HG03565 (cell line): ENCODE results near the gene ASB13.
"Not testable (repeated sequence)": the region's sequence is repeated elsewhere in the genome, so short reads cannot be mapped to it uniquely, and the experiment has no call there.

Experiments
- ATAC-seq: cut with Tn5 transposase; IDR thresholded peaks from one replicate; pipeline ENCODE4 v1.9.1; 2021; ENCODE audit warnings: mild to moderate bottlenecking, moderate library complexity; ENCODE audit not compliant: unreplicated experiment

The ASB13 gene

DNA sequence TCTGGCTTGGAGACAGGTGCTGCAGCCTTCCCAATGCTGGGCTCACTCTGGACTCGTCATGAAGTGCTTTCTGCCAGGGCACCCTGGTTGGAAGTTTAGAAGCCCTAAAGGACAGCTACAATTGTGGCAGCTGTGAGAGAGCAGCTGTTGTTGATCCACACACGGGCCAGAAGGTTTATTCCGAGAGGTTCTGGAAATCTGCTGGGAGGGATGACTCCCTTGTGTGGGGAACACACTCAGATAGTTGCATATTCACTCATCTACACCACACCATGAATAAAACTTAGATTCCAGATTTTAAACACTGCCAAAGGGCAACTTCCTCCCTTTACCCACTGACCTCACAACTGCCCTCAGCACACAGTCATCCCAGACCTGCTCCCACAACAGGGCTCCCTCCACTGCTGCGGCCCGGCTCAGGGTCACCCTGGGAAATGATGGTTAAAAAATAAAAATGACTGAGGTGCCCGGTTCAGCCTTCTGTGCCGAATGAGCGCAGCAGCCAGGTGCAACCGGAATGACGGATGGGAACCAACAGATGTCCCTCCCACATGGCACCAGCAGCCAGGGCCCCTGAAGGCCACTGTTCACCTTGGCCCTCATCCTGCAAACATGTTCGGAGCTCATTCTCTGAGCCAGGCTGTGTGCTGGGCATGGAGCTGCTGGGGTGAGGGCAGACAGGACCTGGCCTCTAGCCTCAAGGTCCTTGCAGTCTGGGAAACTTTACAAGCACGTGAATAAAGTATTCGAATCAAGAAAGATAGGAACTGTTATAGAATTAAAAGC lies 40.2 kb downstream of the ASB13 start:
- no peak for ATAC-seq

GRCh38 chr10:5624701-5625100 lies 41.7 kb downstream of the ASB13 start:
- ATAC-seq = no peak

DNA sequence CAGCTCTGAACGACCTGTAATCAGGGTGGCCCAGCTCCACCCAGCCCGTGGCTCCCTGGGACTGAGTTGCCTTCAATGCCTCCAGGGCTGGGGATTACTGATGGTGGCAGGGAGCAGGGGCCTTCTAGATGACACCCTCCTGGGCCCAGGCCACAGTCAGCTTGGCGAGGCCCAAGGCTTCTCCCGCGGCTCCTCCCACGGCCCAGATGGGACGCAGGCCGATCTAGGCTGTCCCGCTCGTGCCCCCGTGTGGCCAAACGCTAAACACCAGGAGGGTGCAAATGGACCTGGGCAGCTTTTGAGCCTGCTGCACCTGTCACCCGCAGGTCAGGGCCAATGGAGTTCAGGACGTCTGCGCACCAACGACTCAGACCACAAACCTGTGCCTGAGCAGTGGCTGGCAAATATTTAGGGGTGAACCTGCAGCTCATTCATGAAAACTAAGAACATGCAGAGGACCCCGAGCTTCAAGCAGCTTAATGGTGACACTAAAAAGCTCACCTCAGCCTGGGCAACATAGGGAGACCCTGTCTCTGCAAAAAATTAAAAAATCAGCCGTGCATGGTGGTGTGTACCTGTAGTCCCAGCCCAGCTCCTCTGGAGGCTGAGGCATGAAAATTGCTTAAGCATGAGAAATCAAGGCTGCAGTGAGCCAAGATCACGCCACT lies 43.2 kb downstream of the ASB13 start:
- ATAC-seq = peak; percentile 88

DNA sequence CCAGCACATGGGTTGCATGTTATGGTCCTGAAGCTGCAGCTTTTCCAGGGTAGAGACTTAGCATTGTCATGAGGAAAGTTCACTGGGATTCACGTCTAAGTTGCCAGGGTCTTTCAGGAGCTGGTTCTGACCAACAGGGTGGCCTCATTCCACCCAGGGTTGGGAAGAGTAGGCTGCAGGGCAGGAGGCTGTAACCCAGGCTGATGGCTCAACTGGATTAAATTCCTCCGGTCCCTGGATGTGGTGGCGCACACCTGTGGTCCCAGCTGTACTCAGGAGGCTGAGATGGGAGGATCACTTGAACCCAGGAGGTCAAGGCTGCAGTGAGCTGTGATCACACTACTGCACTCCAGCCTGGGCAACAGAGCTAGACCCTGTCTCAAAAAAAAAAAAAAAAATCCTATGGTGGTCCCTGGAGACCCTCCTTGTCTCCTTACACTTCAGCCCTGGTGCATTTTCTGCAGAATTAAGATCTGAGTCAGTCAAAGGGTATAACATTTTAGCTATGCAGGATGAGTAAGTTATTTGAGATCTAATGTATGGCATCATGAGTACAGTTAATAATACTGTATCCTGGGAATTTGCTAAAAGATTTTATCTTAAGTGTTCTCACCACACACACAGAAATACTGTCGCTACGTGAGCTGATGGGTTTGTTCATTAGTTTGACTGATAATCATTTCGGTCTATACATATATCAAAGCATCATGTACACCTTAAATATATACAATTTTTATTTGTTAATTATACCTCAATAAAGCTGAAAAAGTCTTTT lies 44.0 kb downstream of the ASB13 start:
- no peak for ATAC-seq

- not testable (repeated sequence) for ATAC-seq
Measured at GRCh38 chr10:5621371-5621770, 45.0 kb downstream of the ASB13 start.

DNA sequence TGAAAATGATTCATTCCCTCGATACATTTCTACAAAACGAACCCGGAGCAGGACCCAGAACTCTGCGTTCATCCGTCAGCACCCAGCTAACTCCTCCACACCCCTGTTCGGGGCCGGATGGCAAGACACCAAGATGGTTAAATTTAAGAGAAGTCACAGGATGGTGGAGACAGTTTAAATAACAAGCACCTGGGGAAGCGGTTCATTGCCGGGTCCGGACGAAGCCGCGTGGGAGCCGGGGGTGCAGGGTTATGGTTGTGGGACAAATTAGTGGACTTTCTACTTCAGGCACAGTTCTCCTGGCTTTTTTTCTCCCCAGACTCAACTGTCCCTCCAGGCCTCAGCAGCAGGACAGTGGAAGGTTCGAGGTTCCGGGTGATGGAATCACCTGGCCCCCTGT lies 45.4 kb downstream of the ASB13 start:
- no peak for ATAC-seq

GRCh38 chr10:5620223-5620721 lies 46.1 kb downstream of the ASB13 start:
- no peak for ATAC-seq

GRCh38 chr10:5619362-5620211 lies 46.8 kb downstream of the ASB13 start:
- ATAC-seq = no peak

DNA sequence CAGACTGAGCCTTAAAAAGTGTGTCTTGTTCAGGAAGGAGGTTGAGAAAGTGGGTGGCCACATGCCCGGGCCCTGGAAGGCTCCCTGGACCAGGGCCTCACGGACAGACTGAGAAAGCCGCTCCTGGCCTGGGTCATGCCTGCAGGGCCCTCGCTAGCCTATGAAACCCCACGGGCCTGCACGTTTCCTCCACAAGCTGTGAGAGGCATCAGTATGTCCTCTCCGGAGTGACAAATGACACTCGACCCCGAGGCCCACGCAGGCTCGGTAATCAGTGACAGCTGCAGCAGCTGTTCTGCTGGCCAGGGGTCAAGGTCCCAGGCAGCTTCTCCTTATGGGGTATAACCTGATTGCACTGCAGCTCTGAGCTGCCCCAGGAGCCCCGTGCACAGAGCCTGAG lies 47.6 kb downstream of the ASB13 start:
- no peak for ATAC-seq

GRCh38 chr10:5618042-5618441 lies 48.4 kb downstream of the ASB13 start:
- ATAC-seq = no peak

DNA sequence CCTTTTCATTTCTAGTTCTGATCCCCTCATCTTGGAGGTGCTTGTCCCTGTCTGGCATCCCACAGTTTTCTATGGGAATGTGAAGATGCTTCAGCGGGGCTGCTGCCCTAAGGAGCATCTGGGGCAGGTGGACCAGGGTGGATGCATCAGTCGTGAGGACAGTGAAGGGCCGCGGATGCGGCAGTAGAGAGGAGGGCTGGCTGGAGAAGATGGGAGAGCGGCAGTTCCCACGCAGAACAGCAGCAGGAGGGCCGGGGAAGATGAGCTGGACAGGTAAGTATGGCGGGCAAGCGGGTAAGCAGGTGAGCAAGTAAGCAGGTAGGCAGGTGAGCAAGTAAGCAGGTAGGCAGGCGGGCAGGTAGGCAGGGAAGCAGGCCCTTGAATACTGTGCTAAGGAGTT lies 48.9 kb downstream of the ASB13 start:
- no peak for ATAC-seq

DNA sequence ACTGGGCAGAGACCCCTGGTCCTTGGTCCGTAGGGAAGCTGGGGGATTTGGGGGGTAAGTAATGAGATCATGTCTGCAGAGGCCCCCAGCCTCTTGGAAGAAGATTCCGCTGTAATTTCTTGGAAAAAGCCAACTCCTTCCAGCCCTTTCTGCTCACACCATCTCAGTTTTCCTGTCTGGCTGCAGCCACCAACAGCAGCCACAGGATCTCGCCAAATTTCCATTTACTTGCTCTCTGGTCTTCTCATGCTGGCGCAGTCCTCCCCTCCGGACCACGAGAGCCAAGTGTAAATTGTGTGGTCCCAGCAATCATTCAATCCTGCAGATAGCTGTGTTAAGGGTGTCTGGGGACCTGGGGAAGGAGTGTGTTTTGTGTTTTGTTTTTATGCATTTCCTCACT lies 49.6 kb downstream of the ASB13 start:
- ATAC-seq = no peak

DNA sequence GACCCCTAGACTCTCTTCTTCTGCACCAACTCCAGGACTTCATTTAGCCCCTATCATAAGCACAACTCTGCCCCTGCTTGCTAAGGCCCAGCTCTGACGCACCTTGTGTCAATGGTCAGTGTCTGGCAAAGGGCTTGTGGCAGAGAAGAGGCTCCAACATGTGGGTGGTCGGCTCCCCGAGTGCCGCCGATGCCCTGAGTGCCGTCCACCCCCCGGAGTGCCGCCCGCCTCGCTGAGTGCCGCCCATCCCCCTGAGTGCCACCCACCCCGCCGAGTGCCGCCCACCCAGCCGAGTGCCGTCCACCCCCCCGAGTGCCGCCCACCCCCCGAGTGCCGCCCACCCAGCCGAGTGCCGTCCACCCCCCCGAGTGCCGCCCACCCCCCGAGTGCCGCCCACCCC lies 50.3 kb downstream of the ASB13 start:
- ATAC-seq = no peak

DNA sequence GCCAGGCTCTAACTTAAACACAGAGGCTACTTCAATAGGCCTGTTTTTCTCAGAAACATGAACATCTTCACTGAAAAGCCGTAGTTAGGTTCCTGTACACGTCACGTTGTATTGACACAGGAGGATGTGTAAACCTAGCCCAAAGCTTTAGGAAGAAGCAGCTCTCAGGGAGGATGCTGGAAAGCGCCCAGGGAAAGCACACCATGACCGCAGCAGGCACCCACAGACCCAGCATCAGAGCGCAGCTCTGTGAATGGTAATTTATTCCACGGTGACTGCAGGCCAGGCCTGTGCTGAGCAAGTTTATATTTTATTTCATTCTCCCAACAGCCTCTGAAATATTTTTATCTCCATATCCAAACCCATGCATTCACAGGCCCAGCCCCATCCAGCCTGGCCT lies 51.1 kb downstream of the ASB13 start:
- ATAC-seq = no peak

DNA sequence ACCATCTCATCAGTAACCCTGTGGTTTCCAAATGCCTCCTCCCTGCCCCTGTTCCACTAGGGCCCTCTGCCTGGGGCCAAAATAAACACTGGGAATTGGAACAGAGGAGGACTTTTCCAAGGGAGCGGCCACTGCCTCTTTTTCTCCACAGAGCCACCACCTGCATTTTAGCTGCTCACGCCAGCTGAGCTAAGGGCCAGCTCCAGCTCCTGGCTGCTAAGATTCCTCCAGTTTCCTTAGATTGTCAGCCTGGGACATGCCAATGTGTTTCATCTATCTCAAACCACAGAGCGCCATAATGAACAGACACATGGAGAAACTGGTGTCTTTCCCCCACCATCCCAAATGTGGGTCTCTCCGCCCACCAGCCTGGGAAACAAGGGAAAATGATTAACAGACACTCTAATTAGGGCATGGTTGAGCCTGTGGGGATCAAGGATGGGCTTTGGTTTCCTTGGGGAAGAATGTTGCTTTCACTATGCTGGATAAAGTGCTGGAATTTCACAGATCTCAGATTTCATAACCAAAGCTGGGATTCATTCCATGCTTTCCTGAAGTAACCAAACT lies 52.2 kb downstream of the ASB13 start:
- no peak for ATAC-seq

GRCh38 chr10:5613481-5614154 lies 52.8 kb downstream of the ASB13 start:
- ATAC-seq = no peak

- no peak for ATAC-seq
Measured at GRCh38 chr10:5611899-5612680, 54.3 kb downstream of the ASB13 start.

DNA sequence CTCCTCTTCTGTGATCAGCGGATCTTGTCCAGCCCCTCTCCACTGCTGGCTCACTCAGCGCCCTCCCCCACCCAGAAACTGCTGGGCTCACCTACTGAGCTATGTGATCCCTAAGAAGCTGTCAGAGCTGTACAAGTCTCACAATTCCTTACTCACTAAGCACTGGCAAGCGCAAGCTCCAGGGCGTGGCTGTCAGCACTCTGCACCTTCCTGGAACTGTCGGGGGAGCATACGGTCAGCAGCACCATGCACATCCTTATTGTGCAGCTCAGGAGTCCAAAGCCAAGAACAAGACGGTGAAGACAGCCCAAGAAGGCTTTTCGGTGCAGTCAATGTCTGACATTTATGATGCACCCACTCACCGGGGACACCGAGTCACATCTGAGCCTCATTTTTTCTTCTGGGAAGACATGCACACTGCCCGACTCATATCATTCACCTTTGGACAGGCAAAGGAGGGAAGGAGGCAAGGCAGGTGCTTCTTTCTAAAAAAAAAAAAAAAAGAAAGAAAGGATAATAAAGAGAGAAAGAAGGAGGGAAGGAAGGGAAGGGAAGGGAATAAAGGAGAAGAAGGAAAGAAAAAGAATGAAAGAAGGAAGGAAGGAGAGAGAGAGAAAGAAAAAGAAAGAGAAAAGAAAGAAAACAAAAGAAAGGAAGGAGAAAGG lies 56.3 kb downstream of the ASB13 start:
- no peak for ATAC-seq
